AG10803 (cell line): ENCODE data around the gene ADAM29.
"Not testable (repeated sequence)": the region's sequence is repeated elsewhere in the genome, so short reads cannot be mapped to it uniquely, and the experiment has no call there.

Source experiments
- DNase-seq: peaks from one replicate; pipeline ENCODE4 v3.0.0; 2010; ENCODE audit warnings: low read depth
- H3K4me3 ChIP-seq: 2 replicates; pipeline ENCODE4 v1.5.1; 2011; ENCODE audit warnings: mild to moderate bottlenecking, low read length, control low read depth
- CTCF ChIP-seq: conservative IDR thresholded peaks from 2 replicates; pipeline ENCODE4 v1.5.1; 2011; ENCODE audit warnings: mild to moderate bottlenecking, low read length, control low read depth, inconsistent platforms

The ADAM29 gene

DNA sequence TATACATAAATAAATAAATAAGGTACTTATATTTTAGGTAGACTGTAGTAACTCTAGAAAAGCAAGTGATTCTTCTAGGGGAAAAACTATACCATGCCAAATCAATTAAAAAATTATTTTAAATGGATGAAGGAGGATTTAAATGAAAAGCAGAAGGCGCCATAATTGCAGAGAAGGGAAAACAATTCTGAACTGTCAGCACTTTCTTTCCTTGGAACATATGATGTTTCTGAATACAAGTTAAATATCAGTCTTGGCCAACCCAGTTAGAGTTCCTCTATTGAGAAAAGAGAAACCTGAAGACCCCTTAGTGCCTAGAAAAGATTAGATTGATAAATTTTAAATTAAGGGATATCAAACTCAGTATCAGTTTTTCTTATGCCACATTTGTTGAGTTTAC is 75.8 kb downstream of the ADAM29 start:
- H3K4me3 ChIP-seq: no peak overlapping the region
- TF ChIP-seq CTCF: no peak
- no peak for DNase-seq

DNA sequence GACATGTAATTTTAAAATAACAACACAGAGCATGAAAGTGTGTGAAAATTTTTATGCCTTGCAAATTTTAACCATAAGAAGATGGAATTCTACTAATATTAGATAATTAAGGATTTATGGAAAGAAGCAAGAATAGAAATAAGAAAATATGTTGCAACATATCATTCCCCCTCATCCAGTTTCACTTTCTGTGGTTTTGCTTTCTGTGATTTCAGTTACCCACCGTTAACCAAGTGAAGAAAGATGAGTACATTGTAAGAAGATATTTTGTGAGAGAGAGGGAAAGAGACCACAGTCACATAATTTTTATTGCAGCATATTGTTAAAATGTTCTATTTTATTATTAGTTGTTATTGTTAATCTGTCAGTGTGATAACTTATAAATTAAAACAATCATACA is 77.9 kb downstream of the ADAM29 start:
- DNase-seq: no peak
- no peak for TF ChIP-seq CTCF
- H3K4me3 ChIP-seq: no peak overlapping the region

DNA sequence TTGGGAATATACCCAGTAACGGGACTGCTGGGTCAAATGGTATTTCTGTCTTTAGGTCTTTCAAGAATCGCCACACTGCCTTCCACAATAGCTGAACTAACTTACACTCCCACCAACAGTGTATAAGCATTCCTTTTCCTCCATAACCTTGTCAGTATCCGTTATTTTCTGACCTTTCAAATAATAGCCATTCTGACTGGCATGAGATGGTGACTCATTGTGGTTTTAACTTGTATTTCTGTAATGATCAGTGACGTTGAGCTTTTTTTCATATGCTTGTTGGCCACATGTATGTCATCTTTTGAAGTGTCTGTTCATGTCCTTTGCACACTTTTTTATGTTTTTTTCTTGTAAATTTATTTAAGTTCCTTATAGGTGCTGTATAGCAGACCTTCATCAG is 81.2 kb downstream of the ADAM29 start:
- no peak for TF ChIP-seq CTCF
- no peak overlapping the region for H3K4me3 ChIP-seq
- DNase-seq: no peak

DNA sequence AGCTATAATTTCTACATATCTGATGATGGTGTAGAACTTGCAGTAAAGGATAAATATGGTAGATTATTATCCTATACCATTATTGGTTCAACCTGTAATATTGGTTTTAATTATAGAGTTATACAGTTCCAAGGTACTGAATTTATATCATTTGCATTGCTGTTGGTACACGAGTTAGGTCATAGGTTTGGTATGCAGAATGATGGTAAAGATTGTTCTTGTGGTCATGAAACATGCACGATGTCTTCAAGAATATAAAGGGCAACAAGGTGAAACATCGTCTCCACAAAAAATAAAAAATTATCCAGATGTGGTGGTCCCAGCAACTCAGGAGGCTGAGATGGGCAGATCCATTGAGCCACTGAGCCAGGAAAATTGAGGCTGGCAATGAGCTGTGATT is 99.6 kb downstream of the ADAM29 start:
- no peak for TF ChIP-seq CTCF
- no peak overlapping the region for H3K4me3 ChIP-seq
- no peak for DNase-seq

- H3K4me3 ChIP-seq, DNase-seq: not testable (repeated sequence)
Observed at GRCh38 chr4:175019447-175019846, 101.3 kb downstream of the ADAM29 start.
